Heart right ventricle (tissue), 16 donors: ENCODE data around the gene PRDM11. TPM values are rescaled to one million over a fixed set of nuclear protein-coding genes. Genes with fewer than 3 reads are reported as not detected.

ENCODE experiments used
- ATAC-seq, 8 donors: fragments of 200-7000 bp; cut with Tn5 transposase; one replicate each; pipeline ENCODE4 v1.9.1; 2020; ENCODE audit warnings: mild to moderate bottlenecking in 8 of 8, moderate library complexity in 8 of 8, moderate number of reproducible peaks in 1 of 8
- DNase-seq, 2 donors: peaks; one replicate each; pipeline ENCODE4 v3.0.0-alpha.2; 2020
- H3K27ac ChIP-seq, 10 donors: fragments of 200-600 bp; sonication (generic) in 2 of 10; one replicate each; pipeline versions ENCODE4 v1.5.0 to v1.8.0; 2020 to 2022; ENCODE audit warnings: mild to moderate bottlenecking in 3 of 10
- H3K27me3 ChIP-seq, 7 donors: fragments of 200-600 bp; one replicate each; pipeline ENCODE4 v1.8.0; 2021 to 2022; ENCODE audit warnings: mild to moderate bottlenecking in 2 of 7
- H3K36me3 ChIP-seq, 9 donors: fragments of 200-600 bp; sonication (generic) in 1 of 9; one replicate each; pipeline versions ENCODE4 v1.5.0 to v1.8.0; 2020 to 2022; ENCODE audit warnings: mild to moderate bottlenecking in 2 of 9
- H3K4me1 ChIP-seq, 9 donors: fragments of 200-600 bp; sonication (generic) in 1 of 9; one replicate each; pipeline versions ENCODE4 v1.5.0 to v1.8.0; 2020 to 2022; ENCODE audit warnings: mild to moderate bottlenecking in 4 of 9
- H3K4me3 ChIP-seq, 10 donors: fragments of 200-600 bp; sonication (generic) in 2 of 10; one replicate each; pipeline versions ENCODE4 v1.5.0 to v1.8.0; 2020 to 2022; ENCODE audit warnings: mild to moderate bottlenecking in 7 of 10, moderate library complexity in 2 of 10
- H3K9me3 ChIP-seq, 11 donors: fragments of 200-600 bp in 10 of 11; sonication (generic) in 2 of 11; one replicate each; pipeline versions ENCODE4 v1.5.0 to v1.8.0; 2013 to 2022; ENCODE audit warnings: mild to moderate bottlenecking in 2 of 11, control low read depth in 1 of 11, moderate library complexity in 1 of 11
- CTCF ChIP-seq, 9 donors: fragments of 200-600 bp; sonication (generic) in 2 of 9; IDR thresholded peaks; one replicate each; pipeline versions ENCODE4 v1.5.0 to v1.8.0; 2021 to 2022; ENCODE audit warnings: antibody characterized with exemption in 9 of 9, mild to moderate bottlenecking in 5 of 9, moderate library complexity in 1 of 9
- WGBS, 2 donors: extraction: QIAGEN DNeasy Blood & Tissue Kit; methylation state at CpG; one replicate each; pipeline ENCODE4 v1.1.7; 2013; ENCODE audit warnings: inconsistent platforms in 1 of 2; 5-methylcytosine and 5-hydroxymethylcytosine counted together
- intact Hi-C, 10 donors: fragments of 100-400 bp; cut with DNase I; formaldehyde crosslinking; loops; one replicate each; pipeline versions ENCODE4 v1.11.1 to v1.14.2; 2022
- polyA plus RNA-seq, 2 donors: library from polyadenylated mRNA; stranded (reverse); fragments of 200-250 nt; gene quantifications; one replicate each; pipeline ENCODE4 v1.2.3, GENCODE V29; 2013
- total RNA-seq, 10 donors: library from RNA; stranded (reverse); fragmentation: NEBNext Ultra II Directional in 3 of 10; extraction: Animal tissue kit (Norgen Biotek cat#: 25700) in 3 of 10; gene quantifications; one replicate each; pipeline versions ENCODE4 v1.2.1 to v1.2.4, GENCODE V29; 2021 to 2023
- donor health status: Arrhythmogenic right ventricular cardiomyopathy.
- donor health status: ischemic (EF 13 %, LVEDD 7.1; RV severe dilation, severe dysfunction).
- donor health status: healthy with polysubstance abuse.
- donor health status: DM: no; HTN: yes; CAD: no.
- donor health status: DM: no; HTN: no; CAD: no.
- donor health status: ischemic (EF 25% LVEDD 6.9; RV normal size, moderate dysfunction).
- donor health status: ischemic (EF 25% LVEDD 5.7; RV mildly dilated, moderate dysfunction).
- donor health status: healthy.
- donor health status: DM: yes; HTN: yes; CAD: no.
- donor health status: Ischemic cardiomyopathy.
- donor health status: ischemic (EF 35%, LVEDD 5.7; RV mildly dilated, moderate dysfunction).
- donor health status: nonischemic (EF 11% LVEDD 7.7; RV severe dilation, severe dysfunction).
- donor health status: DM: yes; HTN: yes; CAD: no.
- donor health status: PGD.
- donor health status: ischemic (EF 29% LVEDD 5.4; RV normal size, mild dysfunction).
- donor health status: nonischemic (EF 23%, LVEDD 6.1; RV moderate dilation, normal function).

PRDM11 gene
- total and polyA plus RNA-seq, 12 donors: 4.6 to 22.0 (median 14.8) TPM

- Histone ChIP-seq H3K27me3 (no peaks in the 10 kb centered on the region), H3K4me1 (no peaks in the 10 kb centered on the region), H3K4me3 (no peak overlapping the region), H3K27ac (no peak overlapping the region), H3K9me3 (no peaks in the 10 kb centered on the region), H3K36me3 (peaks cover 0 to 62% (median 24%) of the 10 kb centered on the region in 9 donors)
- intact Hi-C loops: no loop called here
- DNase-seq (no peak), ATAC-seq (no peak)
- TF ChIP-seq CTCF (IDR thresholded peaks at IDR 0.05): no peak
- 96 to 98% methylated on average over 19 of the region's 19 CpGs for WGBS, 2 donors
Observed at GRCh38 chr11:45227836-45228235, 81.4 kb downstream of the PRDM11 start.

GRCh38 chr11:45229401-45230020 is 83.1 kb downstream of the PRDM11 start:
- DNase-seq (no peak), ATAC-seq (no peak)
- Histone ChIP-seq H3K4me3 (no peak overlapping the region), H3K9me3 (no peaks in the 10 kb centered on the region), H3K4me1 (peaks cover 0 to 3% (median 0%) of the 10 kb centered on the region in 9 donors), H3K36me3 (peaks cover 0 to 45% (median 20%) of the 10 kb centered on the region in 9 donors), H3K27ac (no peak overlapping the region), H3K27me3 (no peaks in the 10 kb centered on the region)
- intact Hi-C loops: loop anchor here in 2 of 10 donors (5.0 to 10.0 kb wide), 3 partner anchors 45 to 117 kb away; no protein-coding TSS in a partner anchor
- 91 to 92% methylated on average over 5 of the region's 5 CpGs for WGBS, 2 donors
- no peak for TF ChIP-seq CTCF (IDR thresholded peaks at IDR 0.05)

GRCh38 chr11:45232341-45233080 is 86.1 kb downstream of the PRDM11 start:
- peaks cover 0 to 15% (median 4%) of the 10 kb centered on the region in 9 donors for H3K36me3 ChIP-seq
- WGBS, 2 donors: 87% methylated on average over 5 of the region's 5 CpGs
- TF ChIP-seq CTCF (IDR thresholded peaks at IDR 0.05): no peak
- DNase-seq (no peak), ATAC-seq (no peak)
- intact Hi-C loops: loop anchor here in 2 of 10 donors (5.0 to 10.0 kb wide), 3 partner anchors 48 to 120 kb away; no protein-coding TSS in a partner anchor
- no peaks in the 10 kb centered on the region for H3K9me3 ChIP-seq
- H3K4me1 ChIP-seq: peaks cover 0 to 3% (median 0%) of the 10 kb centered on the region in 9 donors
- H3K27ac ChIP-seq: no peak overlapping the region
- peaks cover 0 to 5% (median 0%) of the 10 kb centered on the region in 7 donors for H3K27me3 ChIP-seq
- no peak overlapping the region for H3K4me3 ChIP-seq

DNA sequence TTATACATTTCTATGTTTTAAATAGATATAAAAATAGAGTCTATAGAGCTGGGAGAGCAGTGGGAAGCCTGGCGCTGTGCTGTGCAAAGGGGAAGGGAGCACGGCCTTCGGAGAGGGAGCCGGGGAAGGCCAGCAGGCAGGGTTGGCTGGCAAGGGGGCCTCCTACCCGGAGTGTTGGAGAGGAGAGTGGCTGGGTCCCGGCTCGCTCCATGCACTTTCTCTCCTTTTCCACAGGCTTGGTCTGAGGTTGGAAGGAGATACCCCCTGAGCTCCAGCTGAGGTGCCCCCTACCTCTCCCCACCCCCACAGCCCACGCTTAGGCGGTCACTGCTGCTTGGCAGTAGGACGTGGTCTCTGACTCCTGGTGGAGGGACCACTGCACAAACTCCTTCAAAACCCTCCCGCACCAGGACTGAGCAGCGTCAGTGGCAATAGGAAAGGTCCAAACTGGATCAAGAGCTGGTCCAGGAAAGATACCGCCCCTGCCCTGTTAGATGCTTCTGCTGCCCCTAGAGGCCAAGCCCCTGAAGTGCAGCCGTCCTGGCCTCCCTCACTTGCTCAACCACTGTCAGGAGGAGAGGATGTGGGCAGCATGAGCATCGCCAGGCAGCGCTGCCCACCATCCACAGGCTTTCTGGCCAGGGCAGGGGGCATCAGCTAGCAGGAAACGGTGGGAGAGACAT is 86.8 kb downstream of the PRDM11 start:
- TF ChIP-seq CTCF (IDR thresholded peaks at IDR 0.05): peak; percentile 79 to 87 (median 84)
- Histone ChIP-seq H3K9me3 (no peaks in the 10 kb centered on the region), H3K4me1 (peaks cover 0 to 3% (median 0%) of the 10 kb centered on the region in 9 donors), H3K36me3 (peaks cover 0 to 7% (median 0%) of the 10 kb centered on the region in 9 donors), H3K27ac (no peak overlapping the region), H3K4me3 (no peak overlapping the region), H3K27me3 (peaks cover 0 to 7% (median 0%) of the 10 kb centered on the region in 7 donors)
- ATAC-seq (peak; percentile 46 to 81 (median 74)), DNase-seq (peak; percentile 66 to 71)
- intact Hi-C loops: loop anchor here in 2 of 10 donors (5.0 to 10.0 kb wide), 3 partner anchors 48 to 121 kb away; no protein-coding TSS in a partner anchor
- WGBS, 2 donors: 59 to 60% methylated on average over 17 of the region's 17 CpGs
